Measurements from ENCODE around the gene RALBP1. TPM values are rescaled to one million over a fixed set of nuclear protein-coding genes. Genes with fewer than 3 reads are reported as not detected.

The RALBP1 gene
- total RNA-seq, 4 donors from 2014 or later = 168 to 213 (median 178) TPM

DNA sequence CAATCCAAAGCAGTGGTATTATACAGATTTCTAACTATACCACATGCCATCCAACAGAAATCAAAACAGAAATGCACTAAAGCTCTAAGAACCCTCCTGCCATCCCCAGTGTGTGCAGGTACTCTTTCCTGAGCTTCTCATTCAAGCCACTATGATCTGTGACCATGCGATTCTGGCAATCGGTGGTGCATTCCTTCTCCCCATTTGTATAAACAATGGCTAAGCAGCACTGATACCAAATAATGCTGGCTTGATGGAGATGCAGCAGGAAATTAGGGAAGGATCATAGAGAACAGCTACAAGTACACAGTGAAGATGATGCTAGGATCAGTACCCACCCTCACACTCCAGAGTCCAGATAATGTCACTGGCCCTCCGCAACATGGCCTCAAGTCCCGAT is 87.3 kb downstream of the RALBP1 start:
- H3K4me3 ChIP-seq = no peak overlapping the region
- no peaks in the 10 kb centered on the region for H3K27me3 ChIP-seq
- peaks cover 24% of the 10 kb centered on the region for H3K4me1 ChIP-seq
- DNase-seq (ENCODE audit: low spot score in 2 of 2) = no peak
- WGBS = 94% methylated on average over 4 of the region's 4 CpGs
- TF ChIP-seq POLR2A (IDR thresholded peaks at IDR 0.05) (no peak), EP300 (IDR thresholded peaks at IDR 0.05) (no peak), POLR2AphosphoS5 (IDR thresholded peaks at IDR 0.05) (no peak)
- TF ChIP-seq, protein P1, sequence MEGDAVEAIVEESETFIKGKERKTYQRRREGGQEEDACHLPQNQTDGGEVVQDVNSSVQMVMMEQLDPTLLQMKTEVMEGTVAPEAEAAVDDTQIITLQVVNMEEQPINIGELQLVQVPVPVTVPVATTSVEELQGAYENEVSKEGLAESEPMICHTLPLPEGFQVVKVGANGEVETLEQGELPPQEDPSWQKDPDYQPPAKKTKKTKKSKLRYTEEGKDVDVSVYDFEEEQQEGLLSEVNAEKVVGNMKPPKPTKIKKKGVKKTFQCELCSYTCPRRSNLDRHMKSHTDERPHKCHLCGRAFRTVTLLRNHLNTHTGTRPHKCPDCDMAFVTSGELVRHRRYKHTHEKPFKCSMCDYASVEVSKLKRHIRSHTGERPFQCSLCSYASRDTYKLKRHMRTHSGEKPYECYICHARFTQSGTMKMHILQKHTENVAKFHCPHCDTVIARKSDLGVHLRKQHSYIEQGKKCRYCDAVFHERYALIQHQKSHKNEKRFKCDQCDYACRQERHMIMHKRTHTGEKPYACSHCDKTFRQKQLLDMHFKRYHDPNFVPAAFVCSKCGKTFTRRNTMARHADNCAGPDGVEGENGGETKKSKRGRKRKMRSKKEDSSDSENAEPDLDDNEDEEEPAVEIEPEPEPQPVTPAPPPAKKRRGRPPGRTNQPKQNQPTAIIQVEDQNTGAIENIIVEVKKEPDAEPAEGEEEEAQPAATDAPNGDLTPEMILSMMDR (IDR thresholded peaks at IDR 0.05) = no peak
- no peak overlapping the region for H3K27ac ChIP-seq
- peaks cover 61% of the 10 kb centered on the region for H3K36me3 ChIP-seq
- no peaks in the 10 kb centered on the region for H3K9me3 ChIP-seq

DNA sequence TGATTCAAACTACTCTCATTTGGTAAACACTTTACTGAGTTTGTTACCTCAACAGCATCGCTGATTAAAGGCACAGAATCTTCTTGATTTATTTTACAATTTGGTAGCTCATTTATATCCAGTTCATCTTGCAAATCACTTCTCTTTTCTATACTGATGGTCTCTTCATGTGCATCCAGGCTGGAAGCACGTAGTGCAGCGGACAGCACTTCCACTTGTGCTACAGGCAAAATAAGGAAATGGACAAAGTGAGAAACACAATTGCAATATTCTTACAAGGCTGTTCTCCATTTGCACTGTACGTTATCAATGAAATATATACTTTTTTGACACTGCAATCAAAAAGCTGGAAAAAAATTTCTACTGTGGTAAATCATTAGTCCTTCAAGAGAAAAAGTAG is 88.0 kb downstream of the RALBP1 start:
- 85% methylated on average over 4 of the region's 4 CpGs for WGBS
- H3K4me3 ChIP-seq = no peak overlapping the region

DNA sequence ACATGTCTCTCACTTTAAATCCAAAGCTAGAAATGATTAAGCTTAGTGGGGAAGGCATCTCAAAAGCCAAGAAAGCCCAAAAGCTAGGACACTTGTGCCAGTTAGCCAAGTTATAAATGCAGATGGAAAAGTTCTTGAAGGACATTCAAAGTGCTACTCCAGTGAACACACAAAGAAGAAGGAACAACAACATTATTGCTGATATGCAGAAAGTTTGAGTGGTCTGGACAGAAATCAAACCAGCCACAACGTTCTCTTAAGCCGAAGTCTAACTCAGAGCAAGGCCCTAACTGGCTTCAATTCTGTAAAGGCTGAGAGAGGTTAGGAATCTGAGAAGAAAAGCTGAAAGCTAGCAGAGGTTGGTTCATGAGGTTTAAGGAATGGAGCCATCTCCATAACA is 90.1 kb downstream of the RALBP1 start:
- no peaks in the 10 kb centered on the region for H3K9me3 ChIP-seq
- 82% methylated on average over 2 of the region's 2 CpGs for WGBS
- no peaks in the 10 kb centered on the region for H3K27me3 ChIP-seq
- no peak for DNase-seq (ENCODE audit: low spot score in 2 of 2)
- H3K4me3 ChIP-seq = no peak overlapping the region
- H3K36me3 ChIP-seq = peaks cover 71% of the 10 kb centered on the region
- H3K4me1 ChIP-seq = peaks cover 15% of the 10 kb centered on the region
- TF ChIP-seq EP300 (IDR thresholded peaks at IDR 0.05) = no peak
- TF ChIP-seq, protein P1 (IDR thresholded peaks at IDR 0.05) = no peak
- TF ChIP-seq POLR2AphosphoS5 (IDR thresholded peaks at IDR 0.05) = no peak
- no peak for TF ChIP-seq POLR2A (IDR thresholded peaks at IDR 0.05)
- no peak overlapping the region for H3K27ac ChIP-seq

More for the DNA sequence above, 88.0 kb downstream of the RALBP1 start:
- Histone ChIP-seq H3K36me3 (peaks cover 66% of the 10 kb centered on the region), H3K4me1 (peaks cover 16% of the 10 kb centered on the region), H3K27me3 (no peaks in the 10 kb centered on the region), H3K9me3 (no peaks in the 10 kb centered on the region), H3K27ac (no peak overlapping the region)
- TF ChIP-seq POLR2AphosphoS5 (IDR thresholded peaks at IDR 0.05) = no peak
- no peak for TF ChIP-seq EP300 (IDR thresholded peaks at IDR 0.05)
- TF ChIP-seq, protein P1 (IDR thresholded peaks at IDR 0.05) = no peak
- no peak for TF ChIP-seq POLR2A (IDR thresholded peaks at IDR 0.05)
- DNase-seq (ENCODE audit: low spot score in 2 of 2) = no peak

DNA sequence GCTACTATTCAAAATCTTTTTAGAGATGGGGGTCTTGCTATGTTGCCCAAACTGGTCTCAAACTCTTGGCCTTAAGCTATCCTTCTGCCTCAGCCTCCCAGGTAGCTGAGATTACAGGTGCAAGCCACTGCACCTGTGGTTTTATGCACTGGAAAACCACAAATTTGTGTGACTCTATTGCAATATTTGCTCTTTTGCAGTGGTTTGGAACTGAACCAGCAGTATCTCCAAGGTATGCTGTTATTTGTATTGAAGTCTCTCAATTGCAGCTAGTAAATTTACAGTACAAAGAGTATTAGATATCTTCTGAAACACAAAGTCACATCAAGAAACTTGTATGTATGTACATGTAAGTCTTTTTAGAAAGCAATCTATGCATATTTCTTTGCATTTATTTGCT is 92.9 kb downstream of the RALBP1 start:
- H3K4me1 ChIP-seq = peaks cover 11% of the 10 kb centered on the region
- DNase-seq (ENCODE audit: low spot score in 2 of 2) = no peak
- H3K9me3 ChIP-seq = no peaks in the 10 kb centered on the region
- H3K27ac ChIP-seq = no peak overlapping the region
- no peak overlapping the region for H3K4me3 ChIP-seq
- TF ChIP-seq POLR2AphosphoS5 (IDR thresholded peaks at IDR 0.05) (no peak), EP300 (IDR thresholded peaks at IDR 0.05) (no peak), POLR2A (IDR thresholded peaks at IDR 0.05) (no peak)
- TF ChIP-seq, protein P1 (IDR thresholded peaks at IDR 0.05) = no peak
- peaks cover 60% of the 10 kb centered on the region for H3K36me3 ChIP-seq
- H3K27me3 ChIP-seq = no peaks in the 10 kb centered on the region

DNA sequence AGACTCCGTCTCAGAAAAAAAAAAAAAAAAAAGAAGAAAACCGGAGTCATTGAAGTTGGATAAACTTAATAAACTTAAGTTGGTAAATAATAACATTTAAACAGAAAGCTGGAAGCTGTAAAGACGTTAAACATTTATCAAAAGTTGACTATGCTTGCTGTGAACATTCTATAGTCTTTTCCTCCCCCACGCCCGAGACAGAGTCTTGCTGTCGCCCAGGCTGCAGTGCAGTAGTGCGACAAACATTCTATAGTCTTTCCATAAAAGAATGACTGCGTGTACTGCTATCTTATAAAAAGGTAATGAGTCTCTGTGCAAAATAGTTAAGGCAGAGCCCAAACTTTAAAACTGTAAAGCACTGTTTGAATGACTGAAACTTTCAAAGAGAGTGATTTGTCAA is 93.9 kb downstream of the RALBP1 start:
- Histone ChIP-seq H3K4me1 (peaks cover 9% of the 10 kb centered on the region), H3K27ac (no peak overlapping the region), H3K27me3 (no peaks in the 10 kb centered on the region), H3K9me3 (no peaks in the 10 kb centered on the region), H3K36me3 (peaks cover 59% of the 10 kb centered on the region), H3K4me3 (no peak overlapping the region)
- TF ChIP-seq EP300 (IDR thresholded peaks at IDR 0.05) = no peak
- no peak for TF ChIP-seq POLR2A (IDR thresholded peaks at IDR 0.05)
- TF ChIP-seq, protein P1 (IDR thresholded peaks at IDR 0.05) = no peak
- TF ChIP-seq POLR2AphosphoS5 (IDR thresholded peaks at IDR 0.05) = no peak
- WGBS = 97% methylated on average over 8 of the region's 8 CpGs
- no peak for DNase-seq (ENCODE audit: low spot score in 2 of 2)
